ENCODE data around the gene PXDC1.
"Not testable (repeated sequence)": the region's sequence is repeated elsewhere in the genome, so short reads cannot be mapped to it uniquely, and the experiment has no call there.

PXDC1 gene

GRCh38 chr6:3729603-3730344 is 21.7 kb downstream of the PXDC1 start:
- no peak for DNase-seq

DNA sequence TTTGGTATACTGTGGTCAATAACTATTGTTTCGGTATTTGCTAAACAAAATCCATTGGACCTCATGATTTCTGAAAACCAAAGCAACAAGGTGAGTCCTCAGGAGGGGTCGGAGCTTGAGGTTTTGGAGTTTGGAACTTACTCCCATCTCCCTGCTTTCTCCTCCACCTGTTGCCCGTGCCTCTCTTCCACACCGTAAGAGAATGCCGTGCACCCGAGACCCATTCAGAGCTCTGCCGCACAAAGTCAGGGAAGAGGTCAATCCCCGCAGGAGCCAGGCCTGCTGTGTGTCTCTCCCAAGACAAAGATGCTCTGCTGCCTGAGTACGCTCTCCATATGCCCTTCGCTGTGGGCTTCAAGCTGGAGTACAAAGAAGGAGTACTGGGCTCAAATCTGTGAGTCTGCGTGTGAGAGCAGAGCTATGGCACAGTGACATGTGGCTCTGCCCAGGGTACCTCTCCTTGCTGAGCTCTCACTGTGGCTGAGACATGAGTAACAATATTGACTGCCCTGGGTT is 23.9 kb downstream of the PXDC1 start:
- DNase-seq, result no peak

DNA sequence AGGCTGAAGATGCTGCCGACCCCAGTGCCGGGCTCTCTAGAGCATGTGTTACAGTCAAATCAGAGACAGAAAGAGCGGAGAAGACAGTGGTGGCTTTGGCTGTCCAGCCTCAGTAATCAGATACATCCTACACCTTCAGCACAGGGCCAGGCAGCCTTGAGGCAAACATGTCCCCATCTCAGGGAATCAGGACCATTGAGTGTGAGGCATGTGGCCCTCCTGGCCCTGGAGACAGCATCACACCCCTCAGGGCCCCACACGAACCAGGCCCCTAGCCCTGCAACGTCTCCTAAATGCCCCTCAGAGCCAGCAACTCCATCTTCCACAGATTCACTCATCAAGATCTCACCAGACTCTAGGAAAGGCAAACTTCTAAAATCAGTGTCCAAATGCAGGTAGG is 24.5 kb downstream of the PXDC1 start:
- no peak for DNase-seq

GRCh38 chr6:3726421-3726820 is 25.1 kb downstream of the PXDC1 start:
- no peak for DNase-seq

DNA sequence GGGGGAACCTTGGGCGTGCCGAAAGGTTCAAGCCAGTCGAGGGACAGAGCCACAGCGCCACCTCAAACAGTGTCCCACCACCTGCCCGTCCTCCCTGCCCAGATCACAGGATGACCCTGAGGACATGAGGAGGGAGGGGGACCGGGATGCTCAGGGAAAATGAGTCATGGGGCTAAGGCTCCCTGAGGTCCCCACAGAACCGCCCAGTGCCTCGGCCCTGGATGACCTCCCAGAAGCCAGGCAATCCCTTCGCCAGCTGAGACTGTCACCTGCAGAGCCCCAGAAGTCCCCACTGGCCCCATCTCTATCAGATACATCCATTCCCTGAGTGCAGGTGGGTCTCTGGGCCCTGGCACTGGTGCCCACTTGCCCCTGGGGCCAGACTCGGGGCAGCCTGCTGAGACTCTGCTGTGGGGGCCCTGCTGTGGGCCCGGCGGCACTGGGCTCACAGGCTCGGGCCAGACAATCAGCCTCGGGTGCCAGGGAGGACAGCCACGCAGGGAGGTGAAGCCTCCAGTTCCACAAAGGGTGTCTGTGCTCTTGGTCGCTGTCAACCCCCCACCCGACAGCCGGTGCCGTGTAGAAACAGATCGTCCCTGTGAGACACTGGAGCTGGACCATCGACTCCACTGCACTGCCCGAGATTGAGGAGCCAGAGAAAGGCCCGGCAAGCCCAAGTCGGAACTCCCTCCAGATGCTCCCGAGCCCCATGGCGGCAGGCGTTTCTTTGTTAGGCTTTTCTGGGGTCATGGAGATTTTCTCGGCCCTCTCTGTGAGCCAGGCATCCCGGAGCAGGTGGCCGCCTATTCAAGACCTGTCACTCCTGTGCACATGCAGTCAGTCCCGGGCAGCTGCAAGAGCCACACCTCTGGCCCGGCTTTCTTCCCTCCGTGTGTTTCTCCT is 26.1 kb downstream of the PXDC1 start:
- no peak for DNase-seq

DNA sequence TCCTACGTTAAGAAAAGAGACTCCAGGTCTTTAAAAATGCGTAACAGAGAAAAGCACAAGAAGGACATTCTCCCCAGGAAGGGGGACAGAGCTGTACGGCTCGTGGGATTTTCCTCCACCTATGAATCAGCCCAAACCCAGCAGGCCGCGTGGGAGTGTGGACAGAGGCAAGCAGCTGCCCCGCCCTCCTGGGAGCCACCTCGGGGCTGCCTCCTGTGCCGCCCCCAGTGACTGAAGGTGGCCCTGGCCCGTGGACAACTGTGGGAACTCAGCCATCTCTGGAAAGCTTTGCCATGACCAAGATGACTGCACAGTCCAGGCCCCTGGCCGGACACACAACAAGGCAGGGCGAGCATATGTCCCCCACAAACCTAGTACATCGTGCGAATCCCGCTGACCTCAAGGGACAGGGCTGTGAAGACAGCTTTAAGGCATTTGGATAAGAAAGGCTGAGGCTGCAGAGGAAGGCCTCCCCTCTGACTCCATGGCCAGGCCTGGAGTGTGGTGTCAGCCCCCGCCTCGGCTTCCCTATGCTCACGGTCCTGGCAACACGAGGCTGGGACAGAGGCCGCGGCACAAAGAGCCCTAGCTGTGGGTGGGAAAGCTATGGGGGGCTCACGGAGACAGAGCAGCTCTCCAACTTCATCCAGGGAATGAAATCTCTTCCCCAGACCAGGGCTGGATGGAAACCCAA is 26.9 kb downstream of the PXDC1 start:
- no peak for DNase-seq

DNA sequence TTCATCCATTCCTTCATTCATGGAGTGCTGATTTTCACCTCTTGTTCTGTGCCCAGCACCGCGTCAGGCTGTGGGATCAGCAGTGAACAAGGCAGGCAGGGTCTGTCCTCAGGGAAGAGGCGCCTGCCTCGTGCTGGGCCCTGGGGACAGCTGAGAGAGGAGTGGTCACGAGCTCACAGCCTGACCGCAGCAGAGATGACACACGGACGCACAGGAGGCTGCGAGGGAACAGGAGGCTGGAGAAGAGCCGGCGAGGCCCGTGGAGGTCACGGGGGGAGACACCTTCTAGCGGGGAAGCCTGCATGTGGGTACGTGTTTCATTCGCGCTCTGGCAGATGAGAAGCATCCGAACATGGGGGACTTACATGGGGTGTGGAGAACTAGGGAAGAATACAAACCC is 27.5 kb downstream of the PXDC1 start:
- no peak for DNase-seq

DNA sequence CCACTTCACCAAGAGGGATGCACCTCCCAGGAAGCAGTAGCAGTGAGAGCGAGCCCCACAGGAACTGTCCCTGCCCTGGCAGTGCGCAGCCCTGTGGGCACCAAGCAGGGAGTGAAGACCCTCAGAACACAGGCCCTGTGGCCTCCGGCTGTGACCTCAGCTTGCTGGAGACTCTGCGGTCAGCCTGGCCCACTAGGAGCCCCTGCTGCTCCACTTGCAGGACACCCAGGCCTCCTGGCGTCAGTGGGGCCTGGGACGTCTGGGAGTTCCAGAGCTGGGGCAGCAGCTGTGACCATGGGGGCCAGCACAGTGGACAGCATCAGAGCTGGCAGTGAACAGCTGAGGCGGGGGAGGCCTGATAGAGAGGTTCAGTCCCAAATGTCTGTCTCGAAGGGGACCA is 28.3 kb downstream of the PXDC1 start:
- no peak for DNase-seq

DNA sequence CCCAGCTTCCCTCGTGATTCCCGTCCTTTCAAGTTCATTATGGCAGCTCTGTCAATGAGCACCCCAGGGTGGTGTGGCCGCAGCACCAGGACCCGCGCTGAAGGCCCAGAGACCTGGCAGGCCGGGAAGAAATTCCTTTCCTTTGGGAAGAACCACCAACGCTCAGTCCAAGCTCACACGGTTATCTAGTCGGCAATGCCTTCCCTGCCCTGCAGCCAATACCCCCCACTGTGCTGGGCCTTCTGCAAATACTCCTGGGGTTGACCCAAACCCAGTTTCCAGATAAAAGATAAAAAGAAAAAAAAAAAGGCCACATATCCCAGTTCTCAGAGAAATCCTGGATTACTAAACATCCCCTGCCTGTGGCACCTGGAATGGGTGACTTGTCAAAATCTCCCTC is 28.7 kb downstream of the PXDC1 start:
- DNase-seq, result no peak

GRCh38 chr6:3721810-3722621 is 29.5 kb downstream of the PXDC1 start:
- DNase-seq, result no peak

DNA sequence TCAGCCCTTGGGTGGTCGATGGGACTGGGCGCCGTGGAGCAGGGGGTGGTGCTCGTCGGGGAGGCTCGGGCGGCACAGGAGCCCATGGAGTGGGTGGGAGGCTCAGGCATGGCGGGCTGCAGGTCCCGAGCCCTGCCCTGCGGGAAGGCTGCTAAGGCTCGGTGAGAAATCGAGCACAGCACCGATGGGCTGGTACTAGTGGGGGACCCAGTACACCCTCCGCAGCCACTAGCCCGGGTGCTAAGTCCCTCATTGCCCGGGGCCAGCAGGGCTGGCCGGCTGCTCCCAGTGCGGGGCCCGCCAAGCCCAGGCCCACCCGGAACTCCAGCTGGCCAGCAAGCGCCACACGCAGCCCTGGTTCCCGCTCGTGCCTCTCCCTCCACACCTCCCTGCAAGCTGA is 30.7 kb downstream of the PXDC1 start:
- not testable (repeated sequence) for DNase-seq

DNA sequence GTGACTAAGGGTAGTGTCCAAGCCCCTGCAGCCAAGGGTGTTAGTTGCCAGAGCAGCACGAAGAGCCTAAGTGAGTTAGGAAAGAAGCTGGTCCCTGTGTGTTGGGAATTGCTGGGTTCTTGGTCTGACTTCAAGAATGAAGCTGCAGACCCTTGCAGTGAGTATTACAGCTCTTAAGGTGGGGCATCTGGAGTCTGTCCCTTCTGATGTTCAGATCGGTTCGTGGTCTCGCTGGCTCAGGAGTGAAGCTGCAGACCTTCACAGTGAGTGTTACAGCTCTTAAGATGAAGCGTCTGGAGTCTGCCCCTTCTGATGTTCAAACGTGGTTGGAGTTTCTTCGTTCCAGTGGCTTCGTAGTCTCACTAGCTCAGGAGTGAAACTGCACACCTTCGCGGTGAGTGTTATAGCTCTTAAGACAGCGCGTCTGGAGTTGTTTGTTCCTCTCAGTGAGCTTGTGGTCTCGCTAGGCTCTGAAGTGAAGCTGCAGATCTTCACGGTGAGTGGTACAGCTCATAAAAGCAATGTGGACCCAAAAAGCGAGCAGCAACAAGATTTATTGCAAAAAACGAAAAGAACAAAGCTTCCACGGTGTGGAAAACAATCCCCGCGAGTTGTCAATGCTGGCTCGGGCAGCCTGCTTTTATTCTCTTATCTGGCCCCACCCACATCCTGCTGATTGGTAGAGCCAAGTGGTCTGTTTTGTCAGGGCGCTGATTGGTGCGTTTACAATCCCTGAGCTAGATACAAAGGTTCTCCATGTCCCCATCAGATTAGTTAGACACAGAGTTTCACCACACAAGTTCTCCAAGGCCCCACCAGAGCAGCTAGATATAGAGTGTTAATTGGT is 31.8 kb downstream of the PXDC1 start:
- no peak for DNase-seq

- no peak for DNase-seq
Observed at GRCh38 chr6:3718407-3718806, 33.1 kb downstream of the PXDC1 start.

DNA sequence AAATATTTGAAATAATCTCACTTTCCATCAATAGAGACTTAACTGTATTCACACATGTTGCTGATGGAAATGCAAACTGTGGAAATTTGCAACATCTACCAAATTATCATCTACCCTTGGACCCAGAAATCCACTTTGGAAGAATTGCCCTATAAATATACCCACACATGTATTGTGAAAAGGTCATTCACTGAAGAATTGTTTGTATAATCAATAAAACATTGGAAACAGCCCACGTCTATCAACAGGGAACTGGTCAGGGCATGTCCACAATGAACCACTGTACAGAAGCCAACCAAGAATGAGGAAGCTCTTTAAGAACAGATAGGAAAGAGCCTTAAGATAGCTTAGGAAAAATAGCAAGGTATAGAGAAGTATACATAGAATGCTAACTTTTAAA is 36.2 kb downstream of the PXDC1 start:
- no peak for DNase-seq

DNA sequence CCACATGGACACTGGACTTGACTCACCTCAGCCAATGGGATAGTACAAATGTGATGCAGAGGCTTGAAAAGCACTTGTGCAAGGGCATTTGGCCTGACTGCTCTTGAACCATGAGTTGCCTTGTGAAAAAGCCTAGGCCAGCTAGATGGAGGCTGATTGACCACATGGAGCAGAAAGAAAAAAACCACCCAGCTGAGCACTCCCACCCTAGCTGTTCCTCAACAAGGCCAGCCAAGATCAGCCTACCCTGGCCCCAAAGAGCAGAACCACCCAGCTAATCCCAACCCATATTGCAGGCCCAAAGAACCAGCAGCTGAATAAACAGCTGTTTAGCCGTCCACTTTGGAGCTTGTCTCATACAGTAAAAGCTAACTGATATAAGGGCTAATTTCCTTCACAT is 36.7 kb downstream of the PXDC1 start:
- no peak for DNase-seq

GRCh38 chr6:3714111-3714510 is 37.4 kb downstream of the PXDC1 start:
- no peak for DNase-seq

- DNase-seq, result no peak
Observed at GRCh38 chr6:3712827-3713665, 38.5 kb downstream of the PXDC1 start.

GRCh38 chr6:3711776-3712175 is 39.7 kb downstream of the PXDC1 start:
- DNase-seq, result no peak

DNA sequence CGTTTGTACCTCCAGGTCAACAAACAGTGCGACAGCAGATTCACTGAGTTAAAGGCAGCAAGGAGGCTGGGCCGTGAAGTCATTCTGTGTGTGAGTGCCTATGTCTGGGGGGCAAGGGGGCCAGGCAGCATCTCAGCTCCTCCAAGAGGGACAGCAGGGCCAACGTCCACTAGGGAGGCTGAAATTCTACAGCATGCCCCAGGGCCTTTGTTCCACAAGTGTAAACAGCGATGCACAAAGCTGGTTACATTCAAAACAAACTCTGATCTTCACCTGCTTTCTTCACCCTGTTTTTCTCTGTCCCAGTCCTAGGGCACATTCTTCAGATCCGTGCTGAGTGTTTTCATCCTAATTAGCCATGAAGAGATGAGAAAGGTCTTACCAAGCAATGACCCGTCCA is 41.1 kb downstream of the PXDC1 start:
- DNase-seq, result no peak

- DNase-seq, result no peak
Observed at GRCh38 chr6:3708540-3708939, 43.0 kb downstream of the PXDC1 start.

Data from activated naive CD4-positive, alpha-beta T cell (primary cell).